SK-N-SH (cell line): ENCODE measurements around the gene RIOK1.

Experiments
- CTCF ChIP-seq: fragments of 200-600 bp; sonication (generic); IDR thresholded peaks from 2 replicates; pipeline ENCODE4 v1.6.1; 2017; ENCODE audit warnings: antibody characterized with exemption, mild to moderate bottlenecking, moderate library complexity
- EP300 ChIP-seq, 2 experiments: IDR thresholded peaks; 2 replicates each; pipeline versions ENCODE4 v1.4.0 to v1.6.1; 2012; ENCODE audit warnings: borderline replicate concordance in 1 of 2, low read depth in 1 of 2, low read length in 1 of 2
- EZH2phosphoT487 ChIP-seq: fragments of 200-600 bp; sonication (generic); IDR thresholded peaks from 2 replicates; pipeline ENCODE4 v1.6.1; 2017; ENCODE audit warnings: low read depth, mixed run types, mild to moderate bottlenecking, antibody characterized with exemption, moderate library complexity, borderline replicate concordance
- FOXJ3 ChIP-seq: sonication (generic); formaldehyde crosslinking; IDR thresholded peaks from 2 replicates; pipeline ENCODE4 v1.5.1; 2020; ENCODE audit warnings: mild to moderate bottlenecking, missing genetic modification reagents
- NFIC ChIP-seq: IDR thresholded peaks from 2 replicates; pipeline ENCODE4 v1.4.0; 2012; ENCODE audit warnings: borderline replicate concordance
- POLR2AphosphoS5 ChIP-seq: IDR thresholded peaks from 2 replicates; pipeline ENCODE4 v1.6.1; 2012; ENCODE audit warnings: low read depth, low read length
- RAD21 ChIP-seq: IDR thresholded peaks from 2 replicates; pipeline ENCODE4 v1.6.1; 2012; ENCODE audit warnings: mild to moderate bottlenecking, low read length
- REST ChIP-seq: IDR thresholded peaks from 2 replicates; pipeline ENCODE4 v1.6.1; 2012; ENCODE audit warnings: mild to moderate bottlenecking, low read depth, low read length, moderate library complexity
- RFX5 ChIP-seq: IDR thresholded peaks from 2 replicates; pipeline ENCODE4 v1.6.1; 2012; ENCODE audit warnings: mild to moderate bottlenecking, improper control_type of control experiment, low read length
- SMC3 ChIP-seq: IDR thresholded peaks from 2 replicates; pipeline ENCODE4 v1.6.1; 2012; ENCODE audit warnings: low read depth, low read length, improper control_type of control experiment
- TAF1 ChIP-seq: IDR thresholded peaks from 2 replicates; pipeline ENCODE4 v1.6.1; 2012; ENCODE audit warnings: low read depth, mild to moderate bottlenecking, low read length, moderate library complexity, borderline replicate concordance
- TEAD4 ChIP-seq: IDR thresholded peaks from 2 replicates; pipeline ENCODE4 v1.4.0; 2012; ENCODE audit warnings: mild to moderate bottlenecking, borderline replicate concordance; ENCODE audit not compliant: insufficient read depth

- TF ChIP-seq RFX5 (no peak), POLR2AphosphoS5 (no peak), EP300 (IDR thresholded peaks at IDR 0.05; ENCODE audit: borderline replicate concordance in 1 of 2, low read depth in 1 of 2, low read length in 1 of 2) (no peak), REST (no peak), TAF1 (no peak), SMC3 (no peak), CTCF (no peak), TEAD4 (no peak), NFIC (no peak), FOXJ3 (no peak), RAD21 (no peak), EZH2phosphoT487 (no peak)
Measured at GRCh38 chr6:7378740-7379139, 10.9 kb upstream of the RIOK1 start.
